ENCODE results near the gene MICAL2.

- no peak for TF ChIP-seq CTCF (IDR thresholded peaks at IDR 0.05)
- TF ChIP-seq POLR2A (IDR thresholded peaks at IDR 0.05), result no peak
Observed at GRCh38 chr11:12200279-12200990, 90.0 kb downstream of the MICAL2 start.
